HepG2 (cell line): ENCODE measurements around the gene LUC7L. TPM values are rescaled to one million over a fixed set of nuclear protein-coding genes. Genes with fewer than 3 reads are reported as not detected.

Source experiments
- ARID4A ChIP-seq: sonication (generic); formaldehyde crosslinking; IDR thresholded peaks from 2 replicates; pipeline ENCODE4 v1.5.0; 2020; ENCODE audit warnings: mild to moderate bottlenecking, missing genetic modification reagents, borderline replicate concordance
- ATRX ChIP-seq: sonication (generic); formaldehyde crosslinking; IDR thresholded peaks from 2 replicates; pipeline ENCODE4 v1.4.0; 2020; ENCODE audit warnings: missing genetic modification reagents, borderline replicate concordance
- CSRNP1 ChIP-seq: sonication (generic); formaldehyde crosslinking; IDR thresholded peaks from 2 replicates; pipeline ENCODE4 v1.8.1; 2023; ENCODE audit warnings: mild to moderate bottlenecking, missing genetic modification reagents
- FOXA1 ChIP-seq, 2 experiments: fragments of 450-650 bp in 1 of 2; sonication (generic) in 1 of 2; formaldehyde crosslinking in 1 of 2; IDR thresholded peaks; 2 replicates each; pipeline versions ENCODE4 v1.4.0 to v1.6.1; 2016 to 2020; ENCODE audit warnings: missing genetic modification reagents in 1 of 2
- KDM3A ChIP-seq: IDR thresholded peaks from 2 replicates; pipeline ENCODE4 v1.6.1; 2018; ENCODE audit warnings: low read depth, missing compliant biosample characterization
- NFE2L1 ChIP-seq: sonication (generic); formaldehyde crosslinking; IDR thresholded peaks from 2 replicates; pipeline ENCODE4 v1.4.0; 2020; ENCODE audit warnings: missing genetic modification reagents, mild to moderate bottlenecking, borderline replicate concordance
- PAF1 ChIP-seq: IDR thresholded peaks from 2 replicates; pipeline ENCODE4 v1.6.1; 2016; ENCODE audit warnings: missing genetic modification reagents, missing compliant biosample characterization
- POGK ChIP-seq: sonication (generic); formaldehyde crosslinking; conservative IDR thresholded peaks from 2 replicates; pipeline ENCODE4 v1.8.0; 2022; ENCODE audit warnings: mild to moderate bottlenecking, moderate library complexity, missing genetic modification reagents
- POLR2AphosphoS2 ChIP-seq: IDR thresholded peaks from 2 replicates; pipeline ENCODE4 v1.6.1; 2011; ENCODE audit warnings: low read depth, low read length, improper control_type of control experiment
- SNAPC2 ChIP-seq: sonication (generic); formaldehyde crosslinking; IDR thresholded peaks from 2 replicates; pipeline ENCODE4 v1.8.1; 2022; ENCODE audit warnings: mild to moderate bottlenecking, missing genetic modification reagents
- TCF7 ChIP-seq: sonication (generic); IDR thresholded peaks from 2 replicates; pipeline ENCODE4 v1.6.1; 2016; ENCODE audit warnings: antibody characterized with exemption, low read depth
- TEF ChIP-seq: sonication (generic); formaldehyde crosslinking; IDR thresholded peaks from 2 replicates; pipeline ENCODE4 v1.5.0; 2020; ENCODE audit warnings: missing genetic modification reagents
- ZBTB33 ChIP-seq: sonication (generic); formaldehyde crosslinking; IDR thresholded peaks from 2 replicates; pipeline ENCODE4 v1.4.0; 2020; ENCODE audit warnings: missing genetic modification reagents
- ZMYM4 ChIP-seq: sonication (generic); formaldehyde crosslinking; IDR thresholded peaks from 2 replicates; pipeline ENCODE4 v1.8.1; 2023; ENCODE audit warnings: mild to moderate bottlenecking, missing genetic modification reagents
- ZNF598 ChIP-seq: sonication (generic); formaldehyde crosslinking; IDR thresholded peaks from 2 replicates; pipeline ENCODE4 v1.5.1; 2020; ENCODE audit warnings: mild to moderate bottlenecking, missing genetic modification reagents, borderline replicate concordance
- ZNF619 ChIP-seq: sonication (generic); formaldehyde crosslinking; IDR thresholded peaks from 2 replicates; pipeline ENCODE4 v1.4.0; 2020; ENCODE audit warnings: mild to moderate bottlenecking, missing genetic modification reagents
- polyA plus RNA-seq, 8 experiments: library from polyadenylated mRNA; depleted of rRNA in 3 of 8; stranded (reverse) in 7 of 8; unstranded in 1 of 8; fragments of >200 nt; fragmentation: Illumina TruSeq in 4 of 8; extraction: Trizol in 4 of 8; gene quantifications; 2 replicates each; pipeline versions ENCODE4 v1.2.1 to v1.2.3, GENCODE V29; 2011 to 2016; ENCODE audit warnings: low read depth in 4 of 8, missing spikeins in 1 of 8, mixed read lengths in 1 of 8; ENCODE audit not compliant: insufficient read depth in 1 of 8
- total RNA-seq, 5 experiments: library from RNA; depleted of rRNA; stranded (reverse); fragments of >200 nt; fragmentation: Illumina TruSeq; extraction: Trizol; gene quantifications; 2 replicates each; pipeline ENCODE4 v1.2.3, GENCODE V29; 2016; ENCODE audit warnings: low read depth in 1 of 5

LUC7L gene
- total and polyA plus RNA-seq, 2 of the 13 experiments (the other 11 are each of a cell fraction or from before 2014, with no cell fraction given), result 48.7 to 56.9 TPM

- TF ChIP-seq ZBTB33 (CRISPR knock-in tag) (peak; percentile 71), POLR2AphosphoS2 (peak; percentile 70; the same call in 1 of the 2 replicates), KDM3A (CRISPR knock-in tag) (peak; percentile 88), ARID4A (CRISPR knock-in tag) (peak; percentile 96), FOXA1 (IDR thresholded peaks at IDR 0.05) (no peak), FOXA1 (CRISPR knock-in tag; IDR thresholded peaks at IDR 0.05) (peak; percentile 31; the same call in 1 of the 2 replicates), PAF1 (CRISPR knock-in tag) (no peak), ZNF619 (CRISPR knock-in tag) (peak; percentile 99), TEF (CRISPR knock-in tag) (no peak), SNAPC2 (peak; percentile 95), ATRX (CRISPR knock-in tag) (no peak), POGK (peak; percentile 96), ZMYM4 (CRISPR knock-in tag) (peak; percentile 83), TCF7 (no peak), CSRNP1 (CRISPR knock-in tag) (peak; percentile 99), ZNF598 (CRISPR knock-in tag) (peak; percentile 88; the same call in 1 of the 2 replicates), NFE2L1 (0 out of 2 replicates have a peak, but pooled peaks have one; percentile 38)
Observed at GRCh38 chr16:228852-229730, at the start of gene LUC7L (continued).
